NOMO-1 treated with dmso at 0.1 percent for 144 hours (cell line): Measurements from ENCODE around the gene NAV2.

Experiments used
- DNase-seq: peaks from one replicate; lab custom pipeline; 2025; ENCODE audit not compliant: unreplicated experiment; lab: John Stamatoyannopoulos, UW

The NAV2 gene

DNA sequence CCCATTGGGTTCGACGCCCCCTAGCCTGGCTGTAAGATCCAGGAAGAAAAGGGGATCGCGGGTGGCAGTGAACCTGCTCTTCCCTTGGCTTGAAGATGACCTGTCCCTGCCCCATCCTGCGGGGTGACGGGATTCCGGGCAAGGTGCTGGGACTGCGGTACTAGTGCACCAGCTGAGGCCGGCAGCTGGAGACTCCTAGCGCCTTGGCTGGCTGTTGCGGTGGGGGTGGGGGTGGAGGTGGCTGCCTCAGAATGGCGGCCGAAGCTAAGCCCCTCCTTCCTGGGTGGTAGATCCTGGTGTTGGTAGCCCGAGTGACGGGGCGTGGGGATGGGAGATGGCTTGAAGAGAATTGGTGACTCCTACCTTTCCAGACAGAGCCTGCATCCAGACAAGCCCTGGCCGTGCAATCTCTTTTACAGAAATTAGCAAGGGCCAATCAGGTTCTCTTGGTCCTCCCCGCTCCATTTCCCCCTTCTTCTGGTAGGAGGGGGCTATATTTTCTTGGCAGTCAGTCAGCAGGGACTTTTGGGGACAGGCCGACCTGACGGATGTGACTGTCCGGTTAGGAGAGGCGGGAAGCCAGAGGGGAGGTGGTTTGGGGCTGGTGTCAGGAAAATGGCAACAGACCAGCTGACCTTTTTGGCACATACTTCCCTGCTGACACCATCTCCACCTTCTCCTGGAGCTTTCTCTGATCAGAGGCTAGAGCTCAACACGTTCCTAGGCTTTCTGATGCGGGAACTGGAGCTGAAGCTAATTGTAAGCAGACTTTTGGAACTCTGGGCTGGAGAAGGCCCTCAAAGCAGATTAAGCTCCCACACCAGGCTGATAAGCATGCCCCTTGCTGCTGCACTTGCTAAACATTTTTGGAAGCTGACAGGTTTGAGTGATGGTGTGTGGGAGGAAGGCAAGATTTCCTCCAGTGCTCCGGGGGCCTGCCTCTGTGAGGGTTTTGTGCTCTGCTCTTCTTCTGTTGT lies 2.0 kb downstream of the NAV2 start:
- no peak for DNase-seq

- no peak for DNase-seq
Observed at GRCh38 chr11:19715373-19715772, 2.7 kb downstream of the NAV2 start.

- no peak for DNase-seq
Observed at GRCh38 chr11:19718051-19718450, 5.4 kb downstream of the NAV2 start.

GRCh38 chr11:19718951-19719350 lies 6.3 kb downstream of the NAV2 start:
- DNase-seq: no peak

DNA sequence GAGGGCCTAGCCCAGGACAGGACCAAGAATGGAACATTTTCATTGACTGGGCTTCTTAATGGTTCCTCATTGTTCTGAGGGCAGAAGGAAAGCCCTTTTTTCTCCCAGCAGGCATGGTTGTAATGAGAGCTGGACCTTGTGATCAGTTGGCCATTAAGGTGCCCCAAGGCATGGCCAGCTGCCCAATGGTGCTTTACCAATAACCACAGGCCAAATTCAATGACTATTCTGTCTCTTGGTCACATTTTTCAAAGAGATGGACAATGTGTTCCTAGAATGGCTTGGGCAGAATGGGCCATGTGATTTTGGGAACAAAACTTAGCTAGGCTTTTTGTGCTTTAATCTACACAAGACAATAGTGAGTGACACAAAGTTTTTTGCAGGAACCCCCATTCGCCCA lies 7.3 kb downstream of the NAV2 start:
- DNase-seq: no peak

GRCh38 chr11:19721176-19721575 lies 8.5 kb downstream of the NAV2 start:
- DNase-seq: no peak

GRCh38 chr11:19722702-19723101 lies 10.1 kb downstream of the NAV2 start:
- DNase-seq: no peak

- no peak for DNase-seq
Observed at GRCh38 chr11:19723572-19724342, 11.1 kb downstream of the NAV2 start.

DNA sequence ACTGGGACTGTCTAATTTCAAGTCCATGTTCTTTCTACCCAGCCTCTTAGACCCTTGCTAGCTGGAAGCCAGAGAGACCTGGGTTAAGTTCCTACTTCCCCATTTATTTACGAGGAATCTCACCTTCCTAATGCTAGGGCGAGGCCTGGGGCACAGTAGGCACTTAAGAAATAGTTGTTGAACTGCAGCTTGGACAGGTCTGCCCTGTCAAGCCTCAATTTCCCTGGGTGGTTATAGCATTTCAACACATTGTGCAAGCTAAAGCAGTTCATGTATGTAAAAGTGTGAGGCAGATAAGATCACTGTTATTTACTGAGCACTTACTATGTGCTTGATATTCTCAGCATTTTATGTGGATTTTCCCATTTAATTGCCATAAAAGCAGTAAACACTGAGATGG lies 12.1 kb downstream of the NAV2 start:
- DNase-seq: no peak

GRCh38 chr11:19725379-19726079 lies 12.9 kb downstream of the NAV2 start:
- DNase-seq: no peak

DNA sequence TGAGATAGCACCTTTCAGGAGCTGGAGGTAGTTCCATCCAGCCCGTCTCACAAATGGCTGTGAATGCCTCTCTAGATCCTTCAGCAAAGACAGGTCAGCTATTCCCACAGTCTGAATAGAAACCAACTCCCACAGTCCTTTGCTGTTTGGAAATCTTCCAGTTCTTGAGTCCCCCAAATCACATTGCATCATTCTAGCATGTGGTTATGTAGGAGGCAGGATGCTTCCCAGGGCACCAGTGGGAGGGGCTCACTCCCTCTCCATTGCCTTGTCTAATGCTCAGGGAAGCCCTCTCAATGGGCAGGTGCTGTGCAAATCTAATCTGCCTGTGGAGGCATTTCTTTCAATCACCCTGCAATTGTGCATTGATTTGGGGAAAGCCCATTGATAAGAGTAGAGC lies 14.6 kb downstream of the NAV2 start:
- DNase-seq: no peak

GRCh38 chr11:19728436-19728835 lies 15.8 kb downstream of the NAV2 start:
- no peak for DNase-seq

DNA sequence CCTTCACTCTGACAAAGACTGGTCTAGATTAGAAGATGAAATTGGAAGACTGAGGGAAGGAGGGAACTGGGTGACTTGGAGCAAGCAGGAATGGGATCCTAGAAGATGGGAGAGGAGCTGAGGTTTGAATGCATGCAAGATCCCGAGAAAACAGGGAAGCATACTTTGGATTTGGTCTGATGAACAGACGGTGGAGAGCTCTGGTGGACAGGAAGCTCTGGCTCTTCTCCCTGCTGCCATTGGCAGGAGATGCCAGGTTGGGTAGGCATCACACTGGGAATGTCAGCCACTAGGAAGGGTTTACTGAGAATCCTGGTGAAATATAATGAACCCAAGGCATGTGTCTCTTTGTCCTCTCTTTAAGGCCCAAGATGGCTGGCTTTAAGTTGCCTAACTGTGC lies 16.5 kb downstream of the NAV2 start:
- no peak for DNase-seq

DNA sequence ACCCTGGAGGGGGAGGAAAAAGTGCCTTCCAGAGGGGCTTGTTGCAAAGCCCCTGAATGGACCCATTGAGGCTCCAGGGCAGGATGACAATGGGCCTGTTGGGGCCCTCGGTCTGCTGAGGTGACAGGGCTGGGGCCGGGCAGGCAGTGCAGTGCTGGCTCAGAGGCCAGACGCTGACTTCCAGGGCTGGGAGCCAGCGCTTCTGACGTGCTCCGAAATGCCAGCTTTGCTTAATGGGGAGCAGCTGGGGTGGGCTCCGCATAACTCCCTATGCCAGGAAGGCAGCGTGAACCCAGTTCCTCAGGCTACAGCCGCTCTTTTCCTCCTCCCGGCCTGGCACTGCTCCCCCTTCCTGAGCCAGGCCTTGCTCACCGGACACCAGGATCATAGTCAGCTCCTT lies 17.7 kb downstream of the NAV2 start:
- DNase-seq: no peak

GRCh38 chr11:19734171-19734570 lies 21.5 kb downstream of the NAV2 start:
- DNase-seq: no peak

DNA sequence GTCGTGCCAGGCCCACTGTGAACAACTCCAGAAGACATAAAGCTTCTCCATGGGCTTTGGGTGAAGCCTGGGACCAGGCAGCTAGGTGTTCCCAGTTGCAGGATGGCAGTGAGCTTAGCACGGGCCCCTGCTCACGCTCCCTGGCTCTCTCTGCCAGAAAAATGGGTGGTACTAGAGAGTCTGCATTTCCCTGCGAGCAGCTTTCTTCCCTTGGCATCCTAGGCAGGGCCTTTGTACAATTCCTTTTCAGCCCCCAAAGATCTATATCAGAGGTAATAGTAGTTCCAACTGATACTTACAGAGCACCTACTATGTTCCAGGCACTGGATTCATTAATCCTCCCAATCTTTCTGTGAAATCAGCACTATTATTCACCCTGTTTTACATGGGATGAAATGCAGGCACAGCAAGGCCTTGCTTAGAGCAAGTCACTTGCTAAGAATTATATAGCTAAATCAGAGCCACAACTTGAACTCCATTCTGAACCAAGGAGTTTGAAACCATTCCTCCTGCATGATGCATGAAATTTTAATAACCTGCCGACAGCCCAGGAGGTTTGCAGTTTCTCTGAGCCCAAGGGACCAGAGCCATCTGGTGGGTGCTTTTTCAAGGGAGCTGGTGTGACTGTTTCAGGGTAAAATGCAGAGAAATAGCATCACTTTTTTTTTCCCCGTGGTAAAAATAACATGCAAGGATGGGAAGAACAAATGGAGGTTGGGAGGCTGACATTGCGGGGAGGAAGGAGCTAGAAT lies 22.7 kb downstream of the NAV2 start:
- no peak for DNase-seq

DNA sequence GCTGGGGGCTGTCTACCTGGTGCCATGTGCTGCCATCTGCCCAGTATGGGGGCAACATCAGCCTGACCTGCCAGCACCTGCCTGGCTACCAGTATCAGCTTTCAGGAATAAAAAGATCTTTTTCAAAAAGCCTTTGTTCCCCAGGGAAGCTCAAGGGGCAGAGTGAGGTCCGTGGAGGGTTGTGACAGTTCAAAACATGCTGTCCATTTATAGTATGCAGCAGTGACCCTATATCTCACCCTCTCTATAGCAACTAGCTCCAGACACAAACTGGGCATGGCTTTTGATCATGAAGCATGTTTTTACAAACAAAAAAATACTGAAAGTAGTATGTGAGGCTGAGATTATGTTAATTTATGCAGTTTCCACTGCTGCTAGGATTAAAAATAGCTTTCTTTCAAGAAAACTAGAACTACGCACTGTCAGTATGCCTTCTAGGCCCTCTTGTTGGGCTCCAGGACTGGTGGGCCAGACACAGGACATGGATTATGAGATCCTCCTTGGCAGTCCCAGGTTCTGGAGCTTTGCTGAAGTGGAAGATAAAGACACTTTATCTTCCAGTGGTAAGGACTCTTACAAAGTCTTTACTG lies 23.4 kb downstream of the NAV2 start:
- DNase-seq: no peak

DNA sequence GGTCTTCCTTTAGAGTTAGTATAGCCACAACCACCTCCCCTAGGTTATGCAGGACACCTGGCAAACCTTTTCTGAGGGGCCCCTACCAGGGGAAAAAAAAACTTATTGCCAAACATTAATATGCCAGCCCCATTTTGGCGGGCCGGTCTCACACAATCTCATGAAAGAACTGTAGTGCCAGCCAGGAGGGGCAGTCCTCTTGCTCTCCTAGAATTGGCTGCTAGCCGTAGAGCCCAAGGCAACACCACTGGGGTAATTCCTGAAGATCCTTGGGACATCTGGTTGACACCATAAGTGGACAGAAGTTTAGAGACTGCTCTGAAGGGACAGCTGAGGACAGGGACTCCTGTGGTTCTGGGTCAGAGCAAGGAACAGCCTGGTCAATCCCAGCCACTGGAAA lies 24.2 kb downstream of the NAV2 start:
- DNase-seq: no peak

DNA sequence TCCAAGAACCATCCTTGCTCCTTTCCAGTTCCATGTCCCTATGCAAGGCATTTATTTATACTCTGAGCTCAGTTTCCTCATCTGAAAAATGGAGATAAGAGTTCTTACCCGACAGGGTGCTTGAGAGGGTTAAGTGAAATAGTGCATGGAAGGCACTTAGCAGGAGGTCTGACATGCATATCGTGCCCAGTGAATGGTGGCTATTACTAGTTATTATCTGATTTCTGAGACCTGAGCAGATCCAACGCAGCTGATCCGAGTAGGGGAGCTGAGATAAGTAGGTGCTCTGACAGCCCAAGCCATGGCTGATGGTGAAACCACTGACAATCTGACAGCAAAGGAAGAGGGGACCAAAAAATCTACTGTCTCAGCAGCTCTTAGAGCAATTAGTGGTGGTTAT lies 24.9 kb downstream of the NAV2 start:
- DNase-seq: no peak

DNA sequence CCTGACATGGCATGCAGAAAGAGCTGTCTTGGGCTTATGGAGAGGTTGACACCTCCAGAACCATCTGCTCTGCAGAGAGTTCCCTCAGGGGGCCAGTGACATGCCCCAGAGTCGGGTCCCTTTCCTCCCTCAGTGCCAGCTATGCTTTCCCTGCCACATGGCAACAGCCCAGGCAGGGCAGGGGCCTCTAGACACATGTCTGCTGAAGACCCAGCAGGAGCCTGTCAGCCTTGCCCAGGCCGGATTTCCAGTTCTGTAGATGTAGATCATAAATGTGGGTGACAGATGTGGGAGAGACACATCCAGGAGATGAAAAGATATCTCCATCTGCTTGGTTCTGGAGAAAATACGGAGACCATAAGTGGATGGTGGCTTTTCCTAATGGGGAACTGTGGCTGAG lies 25.5 kb downstream of the NAV2 start:
- DNase-seq: no peak

DNA sequence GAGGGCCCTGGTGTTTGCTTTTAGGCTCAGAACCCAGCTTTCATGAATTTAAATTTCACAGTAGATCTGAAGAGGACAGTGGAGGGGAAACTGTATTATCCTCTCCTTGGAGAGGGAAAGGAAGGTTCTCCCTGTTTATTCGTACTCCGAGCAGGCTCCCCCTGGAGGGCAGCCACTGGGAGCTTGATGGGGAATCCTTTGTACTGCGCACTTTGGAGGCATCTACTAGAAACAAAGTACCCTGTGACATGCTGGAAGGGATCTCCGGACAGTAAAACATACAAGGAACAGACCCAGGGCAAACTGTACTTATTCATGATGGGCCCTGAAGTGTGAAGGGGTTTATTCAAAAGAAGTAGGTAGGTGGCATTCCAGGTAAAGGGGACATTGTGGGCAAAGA lies 27.2 kb downstream of the NAV2 start:
- no peak for DNase-seq
